NK-92 treated with Interleukin-12 subunit alpha and Interleukin-12 subunit beta, amount 100 ng/mL, for 24 hours (cell line): Measurements from ENCODE around the gene UBE2D2.

Experiments used
- DNase-seq: peaks from one replicate; lab custom pipeline; 2025; lab: John Stamatoyannopoulos, UW

UBE2D2 gene

DNA sequence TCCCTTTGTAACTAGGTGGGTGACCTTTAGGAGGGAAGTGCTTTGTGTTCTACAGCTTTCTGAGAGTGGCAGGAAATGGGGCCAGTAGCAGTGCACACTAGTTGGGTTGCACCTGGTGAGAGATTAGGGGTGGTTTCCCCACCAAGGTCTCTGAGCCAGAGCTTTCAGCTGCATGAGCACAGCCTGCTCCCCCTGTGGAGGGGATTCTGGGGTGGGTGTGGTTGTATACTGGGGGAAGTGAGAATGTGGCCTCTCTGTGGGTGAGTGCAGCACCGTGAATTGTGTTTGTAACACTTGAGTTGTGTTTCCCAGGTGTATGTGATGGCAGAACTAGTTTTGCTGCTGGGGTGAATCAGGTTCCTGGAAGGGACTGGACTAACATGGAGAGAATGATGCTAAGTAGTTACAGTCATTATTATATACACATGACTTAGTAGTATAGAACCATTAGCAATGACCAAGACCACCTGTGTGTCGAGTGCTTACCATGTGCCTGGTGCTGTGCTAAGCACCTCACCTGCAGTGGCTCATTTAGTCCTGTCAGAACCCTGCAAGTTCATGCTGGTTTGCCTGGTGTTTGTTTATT, 75.2 kb downstream of the UBE2D2 start:
- DNase-seq: peak; percentile 62

DNA sequence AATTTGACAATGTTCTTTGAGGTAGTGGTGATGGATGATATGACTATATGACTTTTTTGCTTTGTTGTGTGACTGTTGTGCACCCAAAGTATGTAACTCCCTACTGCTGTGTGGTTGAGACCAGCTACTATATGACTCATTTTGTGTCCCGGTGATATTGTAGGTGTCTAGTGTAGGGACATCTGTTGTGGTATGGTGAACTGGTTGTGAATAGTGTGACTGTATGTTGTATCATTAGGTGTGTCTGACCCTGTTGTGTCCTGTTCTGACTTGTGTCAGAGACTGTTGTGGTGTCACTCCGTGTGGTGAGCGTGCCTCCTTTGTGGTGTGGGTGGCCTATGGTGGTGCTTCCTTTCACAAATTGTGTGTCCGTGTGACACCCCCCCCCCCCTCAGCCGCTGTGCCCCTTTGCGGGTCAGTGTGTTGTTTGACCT, 75.9 kb downstream of the UBE2D2 start:
- DNase-seq: no peak

DNA sequence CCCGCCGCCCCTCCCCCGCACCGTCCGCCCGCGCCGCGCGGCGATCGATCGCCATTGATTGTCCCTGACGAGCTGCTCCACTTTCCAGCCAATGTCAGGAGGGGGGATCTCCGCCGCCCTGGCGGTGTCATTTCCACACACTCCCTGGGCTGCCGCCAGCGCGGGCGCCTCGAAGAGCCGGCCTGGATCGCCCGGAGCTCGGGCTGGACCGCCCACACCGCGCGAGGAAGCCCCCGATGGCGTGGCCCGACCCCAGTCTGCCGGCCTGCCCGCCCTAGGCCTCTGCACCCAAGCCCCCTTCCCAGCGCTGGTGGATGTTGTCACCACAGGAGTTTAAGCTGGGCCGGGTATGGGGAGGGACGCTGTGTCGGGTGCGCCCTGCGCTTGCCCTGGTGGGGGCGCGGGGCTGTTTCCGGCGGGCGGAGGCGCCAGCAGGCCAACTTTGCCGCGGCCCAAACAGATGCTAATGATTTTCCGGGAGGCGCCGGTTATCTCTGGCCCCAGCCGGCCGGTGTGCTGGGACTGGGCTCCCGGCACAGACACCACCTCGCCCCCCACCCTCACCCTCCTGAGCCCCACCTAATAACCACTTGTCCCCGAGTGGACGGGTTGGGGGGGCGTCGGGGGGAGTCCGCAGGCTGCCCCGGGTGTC, 76.4 kb downstream of the UBE2D2 start:
- DNase-seq: no peak

DNA sequence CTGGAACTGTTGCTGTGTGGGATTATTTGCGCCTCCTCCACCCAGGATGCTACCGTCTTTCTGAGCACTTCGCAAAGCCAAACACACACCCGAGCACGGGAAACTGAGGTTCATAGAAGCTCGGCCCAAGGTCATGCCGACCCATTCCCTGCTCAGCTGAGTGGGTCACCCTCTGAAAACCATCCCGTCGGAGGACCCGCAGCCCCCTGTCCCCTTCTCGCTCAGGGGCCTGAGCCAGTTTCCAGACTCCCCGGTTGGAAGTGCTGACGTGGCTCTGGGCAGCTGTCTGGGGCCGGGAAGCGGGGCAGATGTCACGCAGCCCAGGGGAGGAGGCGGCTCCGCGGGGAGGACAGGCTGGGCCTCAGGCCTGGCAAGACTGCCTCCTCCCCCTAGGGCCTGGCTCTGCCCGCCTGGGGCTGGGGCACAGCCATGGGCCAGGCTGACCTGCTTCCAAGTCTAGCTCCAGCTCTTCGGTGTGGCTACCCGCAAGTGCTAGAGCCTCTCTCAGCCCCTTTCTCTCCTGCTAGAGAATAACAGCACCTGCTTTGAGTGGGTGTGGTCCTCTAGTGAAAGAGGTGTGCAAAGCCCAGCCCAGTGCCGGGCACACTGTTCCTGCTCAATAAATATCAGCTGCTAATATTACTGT, 77.1 kb downstream of the UBE2D2 start:
- DNase-seq: no peak

DNA sequence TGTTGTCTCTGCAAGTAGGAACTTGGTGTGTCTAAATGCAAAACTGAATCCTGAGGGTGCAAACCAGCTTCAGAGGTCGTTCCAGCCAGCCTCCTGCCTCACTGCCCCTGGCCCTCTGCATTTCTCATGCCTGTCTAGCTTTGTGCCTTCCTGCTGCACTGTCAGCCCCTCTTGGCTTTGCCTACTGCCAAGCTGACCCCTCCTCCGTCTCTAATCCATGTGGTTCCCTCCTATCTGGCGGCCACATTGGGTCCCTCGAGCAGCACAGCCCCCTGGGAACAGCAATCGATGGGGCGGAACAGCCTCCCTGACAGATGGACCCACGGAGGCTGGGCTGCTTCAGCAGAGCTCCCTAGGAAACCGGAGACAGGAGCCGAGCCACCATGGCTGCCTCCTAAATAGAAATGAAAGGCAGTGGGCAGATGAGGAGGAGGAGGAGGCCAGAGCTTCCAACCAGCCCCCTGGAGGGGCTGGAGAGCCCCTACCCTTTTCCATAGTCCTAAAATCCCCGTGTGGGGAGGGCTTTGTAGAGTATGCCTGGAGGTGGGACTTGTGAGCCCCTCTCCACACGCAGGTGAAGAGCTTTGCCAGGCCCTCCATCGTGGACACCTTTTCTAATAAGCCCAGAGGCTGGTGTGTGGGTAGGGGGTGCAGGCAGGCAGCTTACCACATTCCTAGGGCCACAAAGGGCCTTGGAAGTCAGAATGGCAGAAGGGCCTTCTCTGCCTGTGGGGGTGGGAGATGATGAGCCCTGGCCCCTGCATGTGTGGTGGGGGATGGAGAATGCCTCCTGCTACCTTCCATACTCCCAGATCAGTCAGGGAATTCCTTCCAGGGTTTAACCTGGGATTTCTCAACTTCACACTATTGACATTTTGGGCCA, 77.8 kb downstream of the UBE2D2 start:
- no peak for DNase-seq

DNA sequence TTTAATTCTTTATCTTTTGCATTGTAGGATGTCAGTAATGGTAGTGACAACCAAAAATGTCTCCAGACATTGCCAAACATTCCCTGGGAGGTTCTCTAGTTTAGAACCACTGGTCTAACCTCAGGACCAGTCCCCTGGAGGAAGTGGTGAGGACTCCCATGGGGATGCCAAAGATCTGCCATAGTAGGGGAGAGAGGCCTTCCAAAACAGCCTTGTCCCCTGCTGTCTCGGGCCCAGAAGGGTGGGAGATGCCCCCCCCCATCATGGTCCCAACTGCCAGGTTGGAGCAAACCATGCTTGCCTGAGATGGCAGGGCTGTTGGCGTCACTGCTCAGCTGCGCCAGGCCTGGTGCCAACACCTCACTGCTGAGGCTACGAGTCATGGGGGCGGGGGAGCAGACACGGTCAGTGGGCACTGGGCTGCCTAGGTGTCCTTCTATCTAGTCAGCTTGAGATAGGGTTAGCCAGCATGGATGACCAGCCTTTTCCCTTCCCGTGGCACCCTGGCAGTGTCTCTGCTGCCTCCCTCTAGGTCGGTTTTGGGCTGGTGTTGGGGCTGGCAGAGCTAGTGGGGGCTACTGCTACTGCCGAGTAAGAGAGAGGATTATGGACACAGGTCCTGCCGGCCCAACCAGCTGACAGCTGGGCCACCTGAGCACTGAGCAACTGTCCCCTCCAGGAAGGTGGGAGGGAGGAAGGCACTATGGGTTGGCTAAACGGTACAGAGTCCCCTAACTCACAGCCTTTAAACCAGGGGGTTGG, 78.7 kb downstream of the UBE2D2 start:
- no peak for DNase-seq

DNA sequence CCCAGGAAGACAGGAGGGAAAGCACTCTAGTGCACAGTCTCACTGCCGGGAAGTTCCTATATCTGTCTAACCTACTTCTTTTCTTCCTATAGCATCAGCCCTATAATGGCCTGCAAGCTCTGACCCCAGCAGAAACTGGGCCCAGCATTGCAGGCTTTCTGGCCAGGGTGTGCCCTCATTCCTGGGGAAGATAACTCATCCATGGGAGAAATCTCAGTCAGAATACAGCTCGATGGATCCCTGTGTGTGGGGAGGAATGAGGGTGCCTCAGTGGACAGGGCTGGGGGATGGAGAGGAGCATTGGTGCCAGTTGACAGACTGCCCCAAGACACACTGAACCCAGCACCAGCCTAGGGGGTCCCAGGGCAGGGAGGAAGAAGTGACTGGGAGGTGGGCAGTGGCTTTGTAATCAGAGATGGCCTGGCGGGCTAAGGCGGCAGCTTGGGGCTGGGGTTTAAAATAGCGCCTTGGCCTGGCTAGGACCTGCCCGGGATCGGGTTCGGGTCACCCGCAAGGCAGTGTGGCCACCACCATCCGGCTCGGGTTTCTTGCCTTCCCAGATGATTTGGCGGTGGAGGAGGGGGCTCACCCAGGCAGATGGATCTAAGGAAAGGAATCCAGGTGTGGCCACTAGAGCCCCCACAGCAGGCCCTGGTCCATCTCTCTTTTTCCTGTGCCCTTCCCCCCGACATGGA, 79.4 kb downstream of the UBE2D2 start:
- no peak for DNase-seq

GRCh38 chr5:139641116-139642080, 80.3 kb downstream of the UBE2D2 start:
- no peak for DNase-seq

DNA sequence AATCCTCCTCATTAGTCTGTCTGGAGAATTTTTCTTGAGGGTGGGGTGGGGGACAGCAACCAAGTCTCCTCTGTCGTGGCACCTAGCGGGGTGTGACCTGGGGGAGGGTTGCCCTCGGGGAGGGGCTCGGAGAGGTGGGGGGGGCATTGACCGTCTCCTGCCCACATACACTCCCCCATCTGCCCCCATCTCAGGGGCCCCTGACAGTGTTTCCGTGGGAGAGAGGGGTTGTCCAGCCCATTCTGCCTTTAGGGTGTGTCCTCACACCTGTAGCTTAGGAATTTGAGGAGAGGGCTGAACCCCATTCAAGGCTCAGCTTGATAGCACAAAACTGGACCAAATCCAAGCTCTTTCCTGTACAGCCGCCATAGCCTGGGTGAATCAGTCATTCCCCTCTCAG, 81.1 kb downstream of the UBE2D2 start:
- no peak for DNase-seq

GRCh38 chr5:139642891-139643871, 82.0 kb downstream of the UBE2D2 start:
- no peak for DNase-seq

GRCh38 chr5:139644001-139644456, 82.9 kb downstream of the UBE2D2 start:
- DNase-seq: no peak

DNA sequence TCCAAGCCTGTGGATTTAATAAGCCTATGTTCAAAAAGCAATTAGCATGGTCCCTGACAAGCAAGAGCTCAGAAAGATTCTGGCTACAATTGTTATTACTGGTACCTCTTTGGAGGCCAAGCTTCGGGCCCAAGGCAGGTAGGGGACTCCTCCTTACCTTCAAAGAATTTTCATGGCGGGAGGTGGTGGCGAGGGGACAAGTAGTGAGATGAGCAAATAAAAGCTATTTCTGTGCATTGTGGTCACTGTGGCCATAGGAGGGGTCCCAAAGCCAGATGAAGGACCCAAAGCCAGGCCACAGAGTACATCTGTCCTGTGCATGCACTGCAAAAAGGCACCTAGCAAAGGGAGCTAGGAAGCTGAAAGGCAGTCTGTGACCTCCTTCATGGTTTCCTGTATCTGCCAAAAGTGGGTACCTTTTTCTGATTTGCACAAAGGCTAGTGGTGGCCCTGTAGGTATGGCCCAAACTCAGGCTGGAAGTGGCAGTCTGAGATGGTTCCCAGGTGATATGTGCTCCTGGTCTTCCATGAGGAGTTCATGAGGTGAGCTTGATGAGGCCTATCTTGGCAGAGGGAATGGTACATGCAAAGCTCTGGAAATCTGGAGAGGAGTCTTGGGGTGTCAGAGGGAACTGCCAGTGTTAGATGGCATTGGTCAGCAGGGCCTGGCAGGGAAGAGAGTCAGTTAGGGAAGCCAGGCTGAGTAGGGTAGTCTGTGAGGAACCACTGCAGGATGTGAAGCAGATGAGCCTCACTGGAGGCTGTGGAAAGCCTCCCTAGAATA, 83.7 kb downstream of the UBE2D2 start:
- no peak for DNase-seq

DNA sequence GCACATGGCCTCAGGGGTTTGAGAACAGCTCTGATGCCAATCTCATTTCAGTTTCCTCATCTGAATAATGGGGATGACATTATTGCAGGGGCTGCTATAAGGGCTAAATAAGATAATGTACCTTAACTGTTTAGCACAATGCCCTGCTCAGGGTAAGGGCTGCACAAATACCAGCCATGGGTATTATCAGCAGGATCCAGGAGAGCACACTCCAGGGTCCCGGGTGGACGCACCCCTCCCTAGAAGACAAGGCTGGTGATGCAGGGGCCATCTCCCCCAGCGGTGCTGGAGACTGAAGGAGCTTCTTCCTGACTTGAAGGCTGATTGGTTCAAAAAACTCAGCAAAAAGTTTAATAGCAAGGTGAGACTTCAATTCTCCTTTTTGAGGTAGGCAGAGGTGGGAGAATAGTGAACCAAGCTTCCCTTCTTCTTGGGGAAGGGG, 84.3 kb downstream of the UBE2D2 start:
- no peak for DNase-seq

GRCh38 chr5:139646111-139646510, 85.0 kb downstream of the UBE2D2 start:
- no peak for DNase-seq

GRCh38 chr5:139646912-139647505, 85.9 kb downstream of the UBE2D2 start:
- no peak for DNase-seq

DNA sequence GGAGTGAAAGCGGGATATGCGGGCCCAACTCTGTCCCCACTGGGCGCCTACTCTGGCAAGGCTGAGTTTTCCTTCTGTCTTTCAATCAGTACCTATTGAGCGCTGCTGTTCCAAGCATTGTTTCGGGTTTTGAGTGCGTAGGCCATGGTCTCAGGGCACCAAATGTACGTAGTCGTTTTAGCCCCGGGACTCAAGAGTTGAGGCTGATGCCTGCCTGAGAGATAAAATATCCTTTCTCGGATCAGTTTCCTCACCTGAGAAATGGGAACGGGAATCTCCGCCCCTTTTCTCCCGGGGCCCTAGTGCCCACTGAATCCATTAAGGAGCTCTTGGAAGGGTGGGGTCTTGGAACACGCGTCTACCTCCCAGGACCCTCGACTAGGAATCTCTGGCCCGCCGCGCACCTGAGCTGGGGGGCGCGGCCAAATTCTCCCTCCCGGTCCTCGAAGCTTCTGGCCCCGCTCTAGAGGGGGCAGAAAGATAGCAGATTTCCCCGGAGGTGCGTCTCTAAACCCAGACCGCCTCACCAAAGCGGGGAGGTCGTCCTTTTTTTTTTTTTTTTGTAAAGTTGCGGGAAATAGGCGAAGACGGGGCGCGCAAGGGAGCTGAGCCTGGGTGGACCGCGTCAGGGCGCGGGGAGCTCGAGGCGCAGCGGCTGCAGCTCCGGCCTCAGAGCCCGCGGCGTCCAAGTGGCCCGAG, 86.5 kb downstream of the UBE2D2 start:
- no peak for DNase-seq
